T-helper 2 cell treated with Interferon-gamma antibody and Interleukin-4, amounts not matched to agents 100 ng/mL and 5 ng/mL, for 36 hours (primary cell): Measurements from ENCODE around the gene TARP.
"Not testable (repeated sequence)": the region's sequence is repeated elsewhere in the genome, so short reads cannot be mapped to it uniquely, and the experiment has no call there.

Experiments used
- intact Hi-C: fragments of 100-400 bp; cut with micrococcal nuclease; formaldehyde crosslinking; loops from one replicate; pipeline ENCODE4 v1.15.1; 2023

The TARP gene

GRCh38 chr7:38262545-38262944 lies 10.9 kb downstream of the TARP start:
- intact Hi-C loops, result no loop called here

GRCh38 chr7:38262026-38262425 lies 11.4 kb downstream of the TARP start:
- intact Hi-C loops, result not testable (repeated sequence)

- intact Hi-C loops, result not testable (repeated sequence)
These were observed 11.8 kb downstream of the TARP start for GRCh38 chr7:38261601-38262000.

GRCh38 chr7:38259157-38259556 lies 14.3 kb downstream of the TARP start:
- intact Hi-C loops, result not testable (repeated sequence)

- intact Hi-C loops, result no loop called here
These were observed 16.1 kb downstream of the TARP start for GRCh38 chr7:38257350-38257677.

- intact Hi-C loops, result not testable (repeated sequence)
These were observed 23.6 kb downstream of the TARP start for GRCh38 chr7:38249849-38250248.

GRCh38 chr7:38248069-38248567 lies 25.3 kb downstream of the TARP start:
- intact Hi-C loops, result no loop called here

GRCh38 chr7:38245409-38245977 lies 27.9 kb downstream of the TARP start:
- intact Hi-C loops, result no loop called here

GRCh38 chr7:38244516-38244915 lies 28.9 kb downstream of the TARP start:
- intact Hi-C loops, result no loop called here

- intact Hi-C loops, result not testable (repeated sequence)
These were observed 30.1 kb downstream of the TARP start for GRCh38 chr7:38243345-38243744.

- intact Hi-C loops, result no loop called here
These were observed 30.6 kb downstream of the TARP start for GRCh38 chr7:38242814-38243213.

GRCh38 chr7:38241071-38241470 lies 32.4 kb downstream of the TARP start:
- intact Hi-C loops, result no loop called here

- intact Hi-C loops, result loop anchor here (10.0 kb wide), 1 partner anchor 1716 kb away; the partner anchor contains the start of gene CDK13
These were observed 34.3 kb downstream of the TARP start for GRCh38 chr7:38239129-38239528.

GRCh38 chr7:38235606-38236005 lies 37.8 kb downstream of the TARP start:
- intact Hi-C loops, result loop anchor here (10.0 kb wide), 1 partner anchor 1719 kb away; the partner anchor contains the start of gene CDK13

GRCh38 chr7:38234759-38235158 lies 38.7 kb downstream of the TARP start:
- intact Hi-C loops, result loop anchor here (5.0 to 10.0 kb wide), 3 partner anchors 83 to 1720 kb away; partner anchors contain the start of gene CDK13

GRCh38 chr7:38232502-38233366 lies 40.7 kb downstream of the TARP start:
- intact Hi-C loops, result loop anchor here (1.0 to 10.0 kb wide), 6 partner anchors 9 to 1722 kb away; partner anchors contain the start of genes CDK13 and STARD3NL

- intact Hi-C loops, result loop anchor here (5.0 to 10.0 kb wide), 3 partner anchors 87 to 1725 kb away; partner anchors contain the start of gene CDK13
These were observed 43.4 kb downstream of the TARP start for GRCh38 chr7:38229884-38230642.

GRCh38 chr7:38229386-38229785 lies 44.0 kb downstream of the TARP start:
- intact Hi-C loops, result no loop called here

GRCh38 chr7:38224392-38224791 lies 49.0 kb downstream of the TARP start:
- intact Hi-C loops, result no loop called here

GRCh38 chr7:38223306-38223705 lies 50.1 kb downstream of the TARP start:
- intact Hi-C loops, result loop anchor here (1.0 kb wide), 1 partner anchor 9 kb away; no protein-coding TSS in a partner anchor

GRCh38 chr7:38222481-38223096 lies 50.8 kb downstream of the TARP start:
- intact Hi-C loops, result loop anchor here (1.0 kb wide), 2 partner anchors 10 to 115 kb away; no protein-coding TSS in a partner anchor
